NB4 (cell line): ENCODE data around the gene OR52B6.

Experiments
- CTCF ChIP-seq: IDR thresholded peaks from one replicate; pipeline ENCODE4 v1.5.1; 2012; ENCODE audit warnings: low read depth, low read length
- POLR2A ChIP-seq: IDR thresholded peaks from 2 replicates; pipeline ENCODE4 v1.6.1; 2011; ENCODE audit warnings: mild to moderate bottlenecking; ENCODE audit not compliant: insufficient read length; ENCODE audit errors: extremely low read depth

GRCh38 chr11:5608808-5609207 lies 28.1 kb downstream of the OR52B6 start:
- TF ChIP-seq POLR2A (no peak), CTCF (no peak)
